ENCODE measurements around the gene DCANP1. TPM values are rescaled to one million over a fixed set of nuclear protein-coding genes. Genes with fewer than 3 reads are reported as not detected.

Gene DCANP1
- polyA plus RNA-seq, 10 donors: 0.08 to 0.23 (median 0.13) TPM; not detected in 6

DNA sequence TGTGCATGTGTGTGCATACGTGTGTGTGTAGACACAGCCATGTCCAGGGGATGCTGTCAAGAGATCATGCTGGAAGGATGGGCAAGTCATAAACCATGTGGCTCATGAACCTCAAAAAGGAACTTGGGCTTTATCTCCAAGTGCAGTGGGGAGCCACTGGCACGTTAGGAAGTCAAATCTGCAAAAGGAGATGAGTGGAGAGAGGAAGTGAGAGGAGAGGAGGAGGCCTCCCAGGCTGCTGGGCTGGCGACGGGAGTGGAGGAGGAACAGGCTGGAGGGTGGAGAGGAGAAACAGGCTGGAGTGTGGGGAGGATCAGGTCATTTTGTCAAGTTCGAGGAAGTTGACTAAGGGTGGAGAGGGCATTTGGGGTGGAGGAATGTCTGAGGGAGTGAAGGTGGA lies 34.2 kb upstream of the DCANP1 start:
- DNase-seq: no peak

DNA sequence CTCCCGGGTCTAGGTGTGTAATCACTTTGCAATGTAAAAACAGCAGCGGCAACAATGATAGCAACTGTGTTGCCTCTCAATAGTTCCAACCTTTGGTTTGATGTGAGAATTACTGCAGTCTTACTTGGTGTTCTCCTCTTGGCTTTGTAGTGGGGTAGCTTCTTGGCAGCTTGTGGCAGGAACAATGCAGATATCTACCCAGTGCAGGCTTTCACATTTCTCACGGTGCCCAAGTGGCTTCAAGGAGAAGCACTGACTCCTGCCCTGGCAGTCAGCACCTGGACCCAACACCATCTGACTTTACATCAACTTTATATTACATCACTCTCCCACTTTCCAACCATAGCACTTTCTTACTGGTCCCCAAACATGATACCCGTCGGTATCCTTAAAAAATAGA lies 33.4 kb upstream of the DCANP1 start:
- no peak for DNase-seq

DNA sequence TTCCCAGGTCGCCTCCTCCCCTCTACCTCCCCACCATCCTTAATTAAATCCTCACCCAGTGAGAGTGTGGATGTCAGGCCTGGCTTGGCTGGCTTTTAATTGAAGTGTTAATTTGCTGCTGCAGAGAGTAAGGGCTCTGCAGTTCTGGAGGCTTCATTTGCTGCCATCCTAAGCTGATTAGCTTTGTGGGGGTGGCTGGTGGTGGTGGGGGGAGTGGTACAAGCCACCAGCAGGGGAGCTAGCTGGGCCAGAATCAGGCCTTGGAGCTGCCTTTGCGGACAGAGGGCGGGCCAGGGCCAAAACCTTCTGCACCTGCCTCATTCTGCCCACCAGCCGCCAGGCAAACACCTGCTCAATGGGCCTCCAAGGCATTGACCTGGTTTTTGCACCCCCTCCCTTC lies 31.8 kb upstream of the DCANP1 start:
- DNase-seq: no peak

DNA sequence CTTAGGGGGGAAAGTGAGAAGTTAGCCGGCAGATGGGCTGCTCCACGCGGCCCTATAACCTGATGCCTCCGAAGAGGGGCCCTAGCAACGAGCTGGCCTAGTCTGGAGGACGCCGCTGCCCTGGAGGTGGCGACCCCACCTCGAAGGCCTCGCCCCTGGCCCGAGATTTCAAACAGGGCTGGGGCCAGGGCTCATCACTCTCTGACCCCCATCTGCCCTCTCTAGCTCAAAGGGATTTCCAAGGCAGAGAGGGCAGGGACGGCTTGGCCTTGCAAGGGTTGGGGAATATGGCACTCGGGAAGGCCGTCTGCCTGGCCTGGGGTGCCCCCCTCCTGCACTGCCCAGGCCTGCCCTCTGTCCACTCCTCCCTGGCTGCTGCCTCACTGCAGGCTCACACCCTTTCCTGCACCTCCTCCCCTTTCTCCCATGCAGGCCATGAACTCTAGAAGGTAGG lies 30.5 kb upstream of the DCANP1 start:
- DNase-seq: no peak

DNA sequence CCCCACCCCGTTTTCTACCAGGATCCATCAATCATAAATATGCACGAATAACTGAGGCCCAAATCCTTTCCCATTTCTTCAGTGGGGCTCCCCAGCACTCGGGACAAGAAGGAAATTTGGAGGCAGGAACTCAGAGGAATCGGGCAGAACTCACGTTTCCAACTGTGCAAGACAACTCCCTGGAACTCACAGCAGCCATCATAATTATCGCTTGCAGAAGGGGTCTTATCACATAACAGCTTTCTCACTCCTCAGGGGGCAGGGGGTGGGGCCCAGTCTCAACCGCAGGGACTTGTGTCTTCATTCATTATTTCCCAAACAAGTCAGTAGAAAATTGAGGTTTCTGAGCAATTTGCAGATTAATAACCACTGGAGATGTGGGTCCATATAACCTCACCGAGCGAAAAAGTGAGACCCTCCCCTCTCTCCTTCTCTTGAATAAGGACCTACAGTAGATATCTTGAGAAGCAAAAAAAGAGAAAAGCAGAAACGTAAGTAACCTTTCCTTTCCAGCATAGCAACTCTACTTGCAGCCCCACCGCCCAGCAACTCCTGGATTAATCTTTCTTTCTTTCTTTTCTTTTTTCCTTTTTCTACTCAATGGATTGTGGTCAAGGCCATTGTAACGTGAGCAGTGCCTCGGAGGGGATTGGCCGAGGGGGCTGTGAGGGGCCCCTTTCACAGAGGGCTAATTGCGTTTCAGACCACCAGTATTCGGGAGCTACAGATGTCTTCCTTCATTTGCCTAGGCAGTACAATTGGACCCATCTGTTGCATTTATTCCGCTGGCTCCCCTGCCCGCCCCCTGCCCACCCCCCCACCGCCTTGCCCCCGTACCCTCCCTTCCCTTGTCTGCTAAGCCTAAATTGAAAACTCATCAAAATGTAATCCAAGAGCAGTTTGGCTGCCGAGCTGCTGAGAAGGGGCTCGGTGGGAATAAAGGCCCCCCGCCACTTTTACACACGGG lies 29.8 kb upstream of the DCANP1 start:
- no peak for DNase-seq

DNA sequence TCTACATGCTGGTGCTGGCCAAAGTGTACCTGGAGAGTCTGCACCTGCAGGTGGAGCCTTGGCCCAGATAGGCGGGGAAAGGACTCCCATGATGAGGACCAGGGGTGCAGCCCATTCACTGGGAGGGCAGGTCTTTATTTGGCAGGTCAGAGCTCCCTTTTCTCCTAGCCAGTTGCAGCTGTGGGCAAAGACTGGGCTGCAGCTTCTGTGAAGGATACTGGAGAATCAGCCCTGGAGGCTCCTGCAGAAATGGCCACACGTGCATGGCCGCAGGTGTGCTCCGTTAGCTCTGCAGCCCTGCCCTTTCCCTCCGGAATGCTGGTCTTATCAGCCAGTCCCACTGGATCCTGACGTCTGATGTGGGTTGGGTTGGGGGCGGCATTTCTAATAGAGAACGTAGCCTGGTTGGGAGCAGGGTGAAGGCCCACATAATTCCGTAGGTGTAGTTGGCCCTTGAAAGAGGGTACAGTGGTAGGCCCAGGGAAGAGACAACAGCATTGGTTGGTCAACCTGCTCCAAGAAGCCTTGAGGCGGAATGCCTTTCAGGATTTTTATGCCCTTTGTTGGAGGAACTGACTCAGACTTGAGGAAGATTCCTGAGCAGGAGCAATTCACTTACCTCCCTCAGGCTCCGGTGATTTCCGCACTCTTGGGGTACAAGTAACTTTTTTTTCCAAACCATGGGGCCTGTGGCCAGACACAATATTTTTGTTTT lies 27.0 kb upstream of the DCANP1 start:
- DNase-seq: no peak

DNA sequence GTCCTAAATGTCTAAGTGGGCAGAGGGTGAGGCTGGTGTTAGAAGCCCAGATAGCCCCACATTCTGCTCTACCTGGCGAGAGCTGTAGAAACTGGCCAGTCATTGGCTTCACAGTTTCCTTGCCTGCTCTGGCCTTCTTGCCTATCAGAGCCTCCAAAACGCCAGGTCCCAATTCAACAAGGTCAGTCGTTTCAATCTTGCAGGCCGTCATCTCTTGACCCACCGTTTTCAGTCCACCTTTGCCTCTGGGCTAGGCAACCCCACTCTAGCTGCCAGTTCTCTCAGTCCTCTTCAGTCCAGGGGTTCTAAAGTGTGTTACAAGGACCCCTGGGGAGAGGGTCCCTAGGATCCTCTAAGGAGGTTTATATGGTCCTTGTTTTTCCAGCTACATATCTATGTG lies 25.0 kb upstream of the DCANP1 start:
- no peak for DNase-seq

DNA sequence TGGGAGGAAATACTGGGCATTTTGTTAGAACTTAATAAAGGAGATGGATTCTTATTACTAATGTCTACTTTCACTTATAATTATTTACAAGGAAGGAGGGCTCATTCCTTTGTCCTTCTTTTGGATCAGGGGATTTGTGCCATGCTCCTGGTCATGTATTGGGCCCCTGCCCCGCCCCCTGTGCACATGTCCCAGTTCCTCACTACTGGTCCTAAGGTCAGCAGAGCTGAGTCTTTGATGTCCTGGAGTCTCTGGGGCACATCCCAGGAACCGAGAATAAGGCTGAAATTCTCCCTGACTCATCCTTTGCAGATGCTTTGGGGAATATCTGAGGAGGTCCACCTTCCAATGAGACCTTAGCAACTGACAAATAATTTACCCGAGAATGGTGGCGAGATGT lies 24.6 kb upstream of the DCANP1 start:
- no peak for DNase-seq

DNA sequence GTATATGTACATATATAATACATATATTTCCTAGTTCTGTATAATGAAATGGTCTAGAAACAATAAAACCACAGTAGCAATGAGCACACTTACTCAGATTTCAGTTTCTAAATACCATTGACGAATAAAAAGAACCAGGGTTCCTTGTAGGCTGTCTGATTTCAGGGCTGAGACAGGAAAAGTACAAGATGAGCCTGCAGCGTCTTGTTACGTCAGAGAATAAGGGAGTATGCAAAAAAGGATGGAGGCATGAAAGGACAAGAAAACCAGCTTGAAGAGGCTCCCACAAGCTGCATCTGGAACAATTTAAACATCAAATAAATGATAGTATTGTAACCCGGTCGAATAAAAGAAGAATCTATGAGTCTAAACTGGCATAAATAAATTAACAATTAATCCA lies 22.8 kb upstream of the DCANP1 start:
- DNase-seq: no peak

DNA sequence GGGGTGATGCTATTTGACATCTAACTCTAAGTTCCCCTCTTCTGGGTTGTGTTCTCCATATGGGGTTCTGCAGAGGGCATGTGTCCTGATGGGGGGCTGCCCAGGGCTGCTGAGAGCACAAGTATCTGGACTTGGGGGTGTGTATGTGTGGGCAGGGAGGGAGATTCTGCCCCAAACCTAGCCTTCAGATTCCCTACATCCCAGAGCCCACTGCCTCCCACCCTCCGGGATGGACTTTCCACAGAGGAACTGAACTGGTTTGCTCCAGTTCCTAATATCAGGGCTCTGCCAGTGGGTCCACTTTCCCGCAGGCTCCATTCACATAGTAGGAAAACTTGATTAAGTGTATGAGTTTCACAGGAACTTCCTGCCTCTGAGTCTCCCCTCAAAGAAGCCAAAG lies 21.4 kb upstream of the DCANP1 start:
- no peak for DNase-seq

DNA sequence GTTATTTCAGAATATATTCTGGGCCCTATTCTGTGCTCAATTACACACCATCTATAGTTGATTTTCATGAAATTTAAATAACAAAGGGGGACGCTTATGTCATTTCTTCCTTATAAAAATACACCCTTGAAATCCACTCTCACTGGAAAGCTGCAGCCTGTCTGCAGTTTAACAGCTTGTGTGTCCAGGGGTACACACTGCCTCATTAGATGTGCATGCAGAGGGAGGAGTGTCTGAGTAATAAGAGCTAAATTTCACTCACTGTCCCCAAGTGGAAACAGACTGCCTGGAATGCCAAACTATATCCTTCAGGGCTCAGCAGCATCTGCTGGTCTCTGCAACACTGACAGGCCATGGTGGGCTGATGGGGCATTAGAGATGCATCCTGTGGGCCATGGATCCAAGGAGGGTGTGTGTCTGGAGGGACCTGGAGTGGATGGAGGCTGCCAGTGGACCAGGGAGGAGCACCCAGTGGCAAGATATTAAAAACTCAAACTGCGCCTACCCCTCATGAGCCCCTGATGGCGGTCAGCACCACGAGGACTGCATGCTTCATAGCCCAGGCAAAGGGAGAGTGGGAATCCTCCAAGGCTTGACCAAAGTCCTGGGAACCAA lies 20.8 kb upstream of the DCANP1 start:
- DNase-seq: no peak

DNA sequence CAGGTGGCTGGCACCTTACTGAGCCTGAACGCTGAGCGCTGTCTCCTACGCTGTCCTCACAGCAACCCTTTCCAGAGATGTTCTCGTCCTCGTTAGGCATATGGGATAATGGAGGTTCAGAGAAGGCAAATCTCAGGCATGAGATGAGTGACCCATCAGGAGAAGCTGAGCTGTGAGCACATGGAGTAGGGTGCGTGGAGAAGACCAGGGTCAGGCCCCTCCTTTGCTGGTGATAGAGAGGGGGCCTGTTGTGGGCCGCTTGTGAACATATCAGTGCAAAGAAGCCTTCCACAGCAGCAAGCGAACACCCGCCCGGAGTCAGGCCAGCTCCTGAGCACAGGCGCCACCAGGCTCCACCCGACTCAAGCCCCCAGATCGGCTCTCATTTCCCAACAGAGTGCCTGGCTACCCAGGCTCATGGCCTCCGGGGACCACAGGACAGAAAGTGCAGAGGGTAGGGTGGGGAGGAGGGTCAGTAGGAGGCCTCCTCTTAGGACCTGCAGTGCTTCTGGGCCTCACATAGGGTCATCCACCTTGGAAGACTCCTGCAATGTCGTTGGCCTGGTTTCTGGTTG lies 20.0 kb upstream of the DCANP1 start:
- DNase-seq: no peak

DNA sequence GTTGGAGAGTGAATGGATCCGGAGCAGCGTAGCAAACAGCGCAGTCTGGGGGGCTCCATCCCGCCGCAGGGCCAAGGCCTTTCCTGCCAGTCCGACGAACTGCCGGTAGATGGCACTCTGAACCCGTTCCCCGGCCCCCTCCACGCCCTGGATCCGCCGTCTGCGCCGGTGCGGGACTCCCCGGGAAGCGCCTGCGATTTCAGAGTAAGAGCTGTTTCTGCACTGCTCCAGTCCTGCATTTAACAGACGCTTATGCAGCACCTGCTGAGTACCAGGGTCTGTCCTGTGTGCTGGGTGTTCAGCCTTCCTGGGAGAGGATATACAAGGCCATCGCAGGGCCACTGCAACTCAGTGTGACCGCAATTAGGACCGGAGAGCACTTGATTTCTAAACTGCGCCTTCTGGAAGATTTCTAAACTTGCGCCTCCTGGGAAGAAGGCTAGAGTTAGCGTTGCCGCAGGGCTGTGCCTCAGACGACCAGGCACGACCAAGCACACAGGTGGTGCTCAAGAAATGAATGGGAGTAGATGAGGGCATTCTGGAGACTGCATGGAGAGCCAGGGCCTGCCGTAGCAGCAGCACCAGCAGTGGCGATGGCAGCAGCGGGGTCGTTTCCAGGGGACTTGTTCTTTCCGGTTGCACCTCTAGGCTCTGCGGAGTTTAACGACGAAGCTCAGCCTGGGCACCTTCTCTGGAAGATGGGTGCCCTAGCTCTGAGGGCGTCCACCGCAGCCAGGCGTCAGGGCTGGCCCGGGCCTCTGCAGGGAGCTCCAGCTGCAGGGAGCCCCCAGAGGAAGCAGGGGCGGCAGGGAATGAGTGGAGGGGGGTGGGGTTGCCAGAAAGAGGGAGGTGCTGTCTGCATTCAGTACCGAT lies 19.3 kb upstream of the DCANP1 start:
- peak; percentile 43 to 90 (median 81) for DNase-seq

DNA sequence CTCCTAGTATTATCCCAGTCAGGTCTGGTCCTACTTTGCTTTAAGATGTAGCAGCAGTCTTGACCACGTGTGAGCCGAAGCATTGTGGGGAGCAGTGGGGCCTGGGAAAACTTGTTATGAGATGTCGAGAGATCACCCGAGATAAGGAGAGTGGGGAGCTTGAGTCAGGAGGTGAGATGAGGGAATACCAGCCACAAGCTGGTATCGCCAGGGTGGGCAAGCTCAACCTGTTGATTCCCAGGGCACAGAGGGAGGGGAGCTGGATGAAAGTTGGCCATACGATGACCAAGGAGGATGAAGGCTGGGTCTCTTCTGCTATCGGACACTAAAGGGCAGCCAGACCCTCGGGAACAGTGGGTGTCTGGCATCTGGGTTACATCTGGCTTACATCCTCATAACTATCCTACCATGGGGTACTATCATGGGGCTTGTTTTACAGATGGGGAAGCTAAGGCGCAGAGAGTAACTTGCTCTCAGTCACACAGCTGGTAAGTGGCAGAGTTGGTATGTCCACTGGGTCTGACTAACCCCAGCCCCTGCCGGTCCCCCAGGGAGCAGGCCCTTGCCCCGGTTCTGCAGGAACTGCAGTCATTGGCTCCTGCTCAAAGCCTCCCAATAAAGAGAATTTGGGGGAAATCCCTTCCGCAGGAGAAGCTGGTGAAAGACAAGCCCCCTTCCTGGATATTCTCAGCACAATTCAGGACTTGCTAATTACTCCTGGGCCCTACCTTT lies 18.4 kb upstream of the DCANP1 start:
- no peak for DNase-seq

DNA sequence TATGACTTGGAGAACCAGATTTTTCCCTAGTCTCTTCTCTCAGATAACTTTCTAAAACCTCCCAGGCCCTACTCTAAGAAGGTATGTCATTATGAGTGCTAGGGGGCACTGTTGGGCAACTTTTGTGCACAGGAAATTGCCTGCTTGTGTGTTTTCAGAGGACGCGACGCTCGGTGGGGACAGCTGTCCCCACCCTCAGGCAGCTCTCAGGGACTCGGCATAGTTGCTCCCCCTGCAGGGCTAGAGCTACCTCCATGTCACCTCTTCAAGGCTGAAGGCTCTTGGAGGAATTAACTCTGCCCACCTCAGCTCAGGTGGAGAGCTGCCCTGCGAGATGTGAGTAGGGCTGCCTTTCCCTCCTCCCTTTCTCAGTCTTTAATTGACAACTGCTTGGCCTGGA lies 15.2 kb upstream of the DCANP1 start:
- DNase-seq: peak in 1 of 3 donors; percentile 53

DNA sequence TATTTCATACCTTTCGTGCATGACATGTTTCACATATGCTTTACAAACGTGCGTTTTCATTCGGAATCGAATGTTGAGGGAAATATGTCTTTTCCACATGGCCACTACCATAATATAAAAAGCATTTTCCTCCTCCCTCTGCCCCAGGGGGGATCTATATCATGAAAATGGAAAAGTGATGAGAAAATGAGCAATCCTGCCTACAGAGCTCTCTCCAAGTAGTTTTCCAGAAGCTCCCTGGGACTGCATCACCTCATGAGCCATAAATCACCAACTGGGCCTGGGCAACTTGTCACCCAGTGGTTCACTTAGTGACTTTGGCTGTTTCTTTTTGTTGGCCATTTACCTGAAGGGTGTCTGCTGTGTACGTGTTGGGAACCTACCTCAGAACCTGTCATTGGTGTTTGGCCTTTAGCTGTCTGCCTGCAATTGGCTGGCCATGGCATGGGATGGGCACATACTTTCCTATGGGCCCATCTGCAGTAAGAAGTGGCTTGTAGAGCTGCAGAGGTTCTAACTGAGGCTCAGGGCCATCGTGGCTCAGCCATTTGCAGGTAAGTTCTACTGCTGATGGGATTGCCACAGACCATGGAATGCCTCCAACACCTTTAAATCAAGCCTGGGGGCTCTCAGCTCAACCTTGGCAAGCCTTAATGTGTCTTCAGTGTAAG lies 14.5 kb upstream of the DCANP1 start:
- DNase-seq: peak in 1 of 3 donors; percentile 60

DNA sequence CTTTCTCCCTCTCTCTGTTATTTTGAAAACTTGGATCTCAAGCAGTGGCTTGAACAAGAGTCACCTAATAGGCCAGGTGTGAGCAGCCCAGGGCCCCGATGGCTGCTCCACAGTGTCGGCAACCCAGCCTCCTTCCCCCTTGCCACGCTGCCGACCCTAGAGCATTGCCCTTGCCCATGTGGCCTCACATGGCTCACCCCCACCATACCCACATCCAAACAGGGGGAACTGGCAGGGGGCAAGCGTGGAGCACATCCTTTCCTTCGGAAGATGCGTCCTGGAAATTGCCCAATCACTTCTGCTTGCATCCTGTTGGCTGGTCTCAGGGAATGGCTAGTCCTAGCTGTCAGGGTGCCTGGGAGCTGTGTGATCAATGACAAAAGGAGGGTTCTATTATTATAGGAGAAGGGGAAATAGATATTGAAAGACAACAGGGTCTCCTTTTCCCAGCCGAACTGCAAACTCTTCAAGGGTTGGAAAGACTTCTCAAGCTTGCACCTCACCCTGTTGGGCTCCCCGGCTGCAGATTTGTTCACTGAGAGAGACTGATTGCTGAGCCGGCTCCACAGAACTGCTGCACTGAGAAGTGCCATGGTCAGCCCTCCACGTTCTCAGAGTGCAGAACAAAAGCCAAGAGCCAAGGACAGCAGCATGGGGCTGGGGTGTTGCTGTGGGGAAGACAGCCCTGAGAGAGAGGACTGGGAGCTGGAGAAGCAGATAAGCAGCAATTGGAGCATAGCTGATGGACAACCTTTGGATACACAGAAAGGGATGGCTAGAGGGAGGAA lies 13.3 kb upstream of the DCANP1 start:
- no peak for DNase-seq

DNA sequence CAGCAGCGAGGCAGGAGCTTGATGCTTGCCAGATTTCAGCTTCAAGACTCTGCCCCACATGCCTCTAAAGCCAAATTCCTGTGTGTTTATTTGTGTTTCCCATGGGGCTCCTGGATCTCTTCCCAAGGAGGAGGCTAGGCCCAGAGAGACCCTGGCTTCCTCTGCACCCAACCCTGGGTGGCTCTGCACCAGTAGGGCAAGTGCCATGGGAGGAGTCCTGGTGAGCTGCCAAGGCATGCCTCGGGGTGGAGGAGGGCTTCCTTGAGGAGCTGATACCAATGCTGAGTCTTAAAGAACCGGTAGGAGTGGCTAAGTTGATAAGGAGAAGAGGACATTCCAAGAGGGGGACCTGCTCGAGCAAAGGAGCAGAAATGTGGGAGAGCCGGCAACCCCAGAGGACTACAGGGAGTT lies 11.8 kb upstream of the DCANP1 start:
- DNase-seq: no peak

DNA sequence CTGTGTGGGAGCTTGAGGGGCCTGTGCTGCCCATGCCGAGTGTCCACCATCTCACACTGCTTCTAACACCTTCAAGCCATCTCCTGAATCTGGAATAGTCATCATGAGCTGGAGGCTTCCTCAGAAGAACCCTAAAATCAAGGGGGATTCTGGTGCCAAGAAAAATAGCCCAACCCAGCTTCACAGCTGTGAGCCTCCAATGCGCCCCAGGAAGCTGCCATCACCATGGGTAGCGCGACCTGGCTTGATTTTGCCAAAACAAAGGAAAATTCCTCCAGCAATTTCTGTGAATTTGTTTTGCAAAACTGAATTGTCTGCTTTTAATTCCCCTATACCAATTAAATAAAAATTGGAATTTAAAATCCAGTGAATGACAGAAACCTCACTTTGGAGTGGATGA lies 11.2 kb upstream of the DCANP1 start:
- DNase-seq: no peak

Measured in muscle of back (tissue), 11 donors.